IMR-90 (cell line): Measurements from ENCODE around the gene TBC1D16. TPM values are rescaled to one million over a fixed set of nuclear protein-coding genes. Genes with fewer than 3 reads are reported as not detected.

Source experiments
- ATAC-seq: fragments of 200-7000 bp; cut with Tn5 transposase; 2 replicates; pipeline ENCODE4 v1.9.1; 2020; ENCODE audit warnings: low read depth, mild to moderate bottlenecking, moderate library complexity
- BruUV-seq: library from RNA; stranded (reverse); fragments of 400-500 nt; replicated peaks from 2 replicates; lab custom pipeline; 2021; lab: Mats Ljungman, UMichigan
- CTCF ChIA-PET: fragments of 300-600 bp; formaldehyde crosslinking; extraction: SDS; loops from one replicate; lab custom pipeline; 2021; ENCODE audit warnings: antibody characterized with exemption; lab: Yijun Ruan, JAX
- POLR2A ChIA-PET: fragments of 300-600 bp; sonication (Branson Sonifier 250); formaldehyde crosslinking; loops from one replicate; lab custom pipeline; 2022; ENCODE audit warnings: antibody characterized with exemption; ENCODE audit not compliant: unreplicated experiment; lab: Charles Lee
- DNase-seq: peaks from one replicate; pipeline ENCODE4 v3.0.0; 2013
- H2AFZ ChIP-seq: replicated peaks from 2 replicates; pipeline ENCODE3; 2013; ENCODE audit warnings: low read length, mild to moderate bottlenecking; ENCODE audit not compliant: poor library complexity
- H2AK5ac ChIP-seq: 2 replicates; pipeline ENCODE4 v1.6.1; 2013; ENCODE audit warnings: low read depth, low read length, inconsistent platforms
- H2AK9ac ChIP-seq: replicated peaks from 2 replicates; pipeline ENCODE3; 2013; ENCODE audit warnings: mild to moderate bottlenecking, low read depth, low read length, moderate library complexity; ENCODE audit not compliant: poor library complexity
- H2BK120ac ChIP-seq: 2 replicates; pipeline ENCODE4 v1.6.1; 2013; ENCODE audit warnings: low read depth, low read length, inconsistent platforms
- H2BK15ac ChIP-seq: 3 replicates; pipeline ENCODE4 v1.6.1; 2013; ENCODE audit warnings: low read depth, low read length, inconsistent platforms
- H2BK20ac ChIP-seq: 2 replicates; pipeline ENCODE4 v1.6.1; 2013; ENCODE audit warnings: low read depth, mild to moderate bottlenecking, inconsistent platforms, low read length, moderate library complexity
- H2BK5ac ChIP-seq: 2 replicates; pipeline ENCODE4 v1.6.1; 2013; ENCODE audit warnings: mild to moderate bottlenecking, low read depth, low read length, inconsistent platforms; ENCODE audit not compliant: poor library complexity, severe bottlenecking
- H3K14ac ChIP-seq: replicated peaks from 2 replicates; pipeline ENCODE4 v1.6.1; 2013; ENCODE audit warnings: low read depth, low read length, inconsistent platforms
- H3K18ac ChIP-seq: 2 replicates; pipeline ENCODE4 v1.6.1; 2013; ENCODE audit warnings: low read depth, low read length, control low read depth
- H3K23ac ChIP-seq: 2 replicates; pipeline ENCODE4 v1.6.1; 2013; ENCODE audit warnings: low read depth, low read length, inconsistent platforms
- H3K27ac ChIP-seq: 2 replicates; pipeline ENCODE4 v1.5.1; 2013; ENCODE audit warnings: mild to moderate bottlenecking, control low read depth, low read length; ENCODE audit not compliant: insufficient read depth
- H3K27me3 ChIP-seq: 2 replicates; pipeline ENCODE4 v1.6.1; 2013; ENCODE audit warnings: low read length; ENCODE audit not compliant: control insufficient read depth, insufficient read depth
- H3K36me3 ChIP-seq: 2 replicates; pipeline ENCODE4 v1.6.1; 2013; ENCODE audit warnings: low read length, mixed read lengths; ENCODE audit not compliant: control insufficient read depth, insufficient read depth
- H3K4ac ChIP-seq: 2 replicates; pipeline ENCODE4 v1.6.1; 2013; ENCODE audit warnings: low read depth, low read length, inconsistent platforms
- H3K4me1 ChIP-seq: 2 replicates; pipeline ENCODE4 v1.6.1; 2013; ENCODE audit warnings: low read length, mixed read lengths; ENCODE audit not compliant: control insufficient read depth, insufficient read depth
- H3K4me2 ChIP-seq: 2 replicates; pipeline ENCODE4 v1.6.1; 2013; ENCODE audit warnings: low read depth, mild to moderate bottlenecking, control low read depth, low read length, moderate library complexity
- H3K4me3 ChIP-seq: 2 replicates; pipeline ENCODE4 v1.5.1; 2013; ENCODE audit warnings: low read depth, mild to moderate bottlenecking, control low read depth, low read length, moderate library complexity; ENCODE audit not compliant: insufficient read depth
- H3K56ac ChIP-seq: 2 replicates; pipeline ENCODE4 v1.6.1; 2013; ENCODE audit warnings: low read length, inconsistent platforms; ENCODE audit not compliant: insufficient read depth; ENCODE audit errors: extremely low read depth
- H3K79me1 ChIP-seq, 2 experiments: 2 replicates each; pipeline ENCODE4 v1.6.1; 2013; ENCODE audit warnings: low read length in 2 of 2, inconsistent platforms in 1 of 2, low read depth in 1 of 2
- H3K9ac ChIP-seq: 2 replicates; pipeline ENCODE4 v1.6.1; 2013; ENCODE audit warnings: low read depth, low read length, control low read depth
- H3K9me1 ChIP-seq: 2 replicates; pipeline ENCODE4 v1.6.1; 2013; ENCODE audit warnings: low read length, inconsistent platforms; ENCODE audit not compliant: insufficient read depth
- H3K9me3 ChIP-seq: 2 replicates; pipeline ENCODE4 v1.6.1; 2013; ENCODE audit warnings: low read length; ENCODE audit not compliant: control insufficient read depth, insufficient read depth
- H4K20me1 ChIP-seq: 2 replicates; pipeline ENCODE4 v1.6.1; 2013; ENCODE audit warnings: low read length, inconsistent platforms; ENCODE audit not compliant: insufficient read depth
- H4K5ac ChIP-seq: 2 replicates; pipeline ENCODE4 v1.6.1; 2013; ENCODE audit warnings: mild to moderate bottlenecking, low read depth, low read length, control low read depth
- H4K8ac ChIP-seq, 2 experiments: 2 replicates each; pipeline ENCODE4 v1.6.1; 2013; ENCODE audit warnings: low read depth in 2 of 2, low read length in 2 of 2, control low read depth in 1 of 2, inconsistent platforms in 1 of 2
- H4K91ac ChIP-seq: 2 replicates; pipeline ENCODE4 v1.6.1; 2013; ENCODE audit warnings: low read depth, low read length, inconsistent platforms; ENCODE audit not compliant: insufficient read depth
- BHLHE40 ChIP-seq: fragments of 150-350 bp; IDR thresholded peaks from 2 replicates; pipeline ENCODE4 v1.6.1; 2016; ENCODE audit warnings: mild to moderate bottlenecking, low read depth, low read length
- CHD1 ChIP-seq: IDR thresholded peaks from 2 replicates; pipeline ENCODE4 v1.6.1; 2012; ENCODE audit warnings: low read depth, low read length, improper control_type of control experiment
- MXI1 ChIP-seq: IDR thresholded peaks from 2 replicates; pipeline ENCODE4 v1.6.1; 2012; ENCODE audit warnings: low read depth, mild to moderate bottlenecking, low read length, moderate library complexity, borderline replicate concordance
- POLR2A ChIP-seq: IDR thresholded peaks from 2 replicates; pipeline ENCODE4 v1.6.1; 2012; ENCODE audit warnings: mild to moderate bottlenecking, low read depth, low read length
- RCOR1 ChIP-seq: IDR thresholded peaks from 2 replicates; pipeline ENCODE4 v1.6.1; 2012; ENCODE audit warnings: mild to moderate bottlenecking, low read length, improper control_type of control experiment; ENCODE audit not compliant: insufficient replicate concordance
- USF2 ChIP-seq: fragments of 150-350 bp; IDR thresholded peaks from 2 replicates; pipeline ENCODE4 v1.6.1; 2017; ENCODE audit warnings: mild to moderate bottlenecking, antibody characterized with exemption, low read length, low read depth
- WGBS, 2 experiments: methylation state at CpG; one replicate each; pipeline versions ENCODE4 v1.1.5 to v1.1.7; 2013; ENCODE audit warnings: missing lambda C conversion rate in 2 of 2; ENCODE audit not compliant: insufficient read length in 1 of 2; ENCODE audit errors: extremely low coverage in 2 of 2; 5-methylcytosine and 5-hydroxymethylcytosine counted together
- dilution Hi-C: fragments of 300-500 bp; cut with HindIII; formaldehyde crosslinking; loops from one replicate; pipeline ENCODE4 v1.14.3; 2018; ENCODE audit warnings: low sequenced_read_pairs; ENCODE audit not compliant: unreplicated experiment
- in situ Hi-C: fragments of 300-500 bp; cut with MboI; formaldehyde crosslinking; loops from 3 replicates; pipeline ENCODE4 v1.14.3; 2019; ENCODE audit warnings: low sequenced_read_pairs, inconsistent platforms, mixed read lengths
- intact Hi-C: fragments of 100-400 bp; cut with micrococcal nuclease; formaldehyde crosslinking; loops from 2 replicates; pipeline ENCODE4 v1.10.0; 2022
- polyA plus RNA-seq, 3 experiments: library from polyadenylated mRNA; depleted of rRNA; stranded (reverse); fragments of >200 nt; gene quantifications; 2 replicates each; pipeline ENCODE4 v1.2.3, GENCODE V29; 2012; ENCODE audit warnings: low replicate concordance in 1 of 3
- total RNA-seq: library from RNA; depleted of rRNA; stranded (reverse); fragments of >200 nt; gene quantifications from 2 replicates; pipeline ENCODE4 v1.2.3, GENCODE V29; 2012

TBC1D16 gene
- total and polyA plus RNA-seq, 2 of the 4 experiments (the other 2 are of a cell fraction) = 10.1 to 16.7 TPM

GRCh38 chr17:80049986-80050385, 14.3 kb upstream of the TBC1D16 start:
- Histone ChIP-seq H3K14ac (no peak overlapping the region), H4K20me1 (no peaks in the 10 kb centered on the region), H3K56ac (no peak overlapping the region), H4K8ac (no peak overlapping the region), H2BK20ac (no peak overlapping the region), H3K79me1 (no peaks in the 10 kb centered on the region), H2AFZ (no peak overlapping the region), H3K23ac (no peak overlapping the region), H3K4me1 (peaks cover 4% of the 10 kb centered on the region), H2BK120ac (no peak overlapping the region), H3K4me2 (no peak overlapping the region), H3K27me3 (no peaks in the 10 kb centered on the region), H2AK9ac (peak overlapping the region; percentile 16), H3K9me1 (no peaks in the 10 kb centered on the region), H3K9me3 (no peaks in the 10 kb centered on the region), H3K18ac (no peak overlapping the region), H3K27ac (no peak overlapping the region), H3K4me3 (no peak overlapping the region), H4K5ac (no peak overlapping the region), H2AK5ac (no peak overlapping the region), H2BK15ac (no peak overlapping the region), H3K36me3 (peaks cover 12% of the 10 kb centered on the region), H3K9ac (no peak overlapping the region), H2BK5ac (no peak overlapping the region), H4K91ac (no peak overlapping the region), H3K4ac (no peak overlapping the region)
- 92% methylated on average over 14 of the region's 21 CpGs; no CpG with 5 or more reads in 1 of the 2 experiments for WGBS, 2 experiments
- ChIA-PET POLR2A (no interaction called here), CTCF (interaction anchor here (1.4 kb wide), 1 partner anchor 33 kb away, joined by 4 read pairs; no protein-coding TSS in a partner anchor)
- no peak for TF ChIP-seq CHD1
- no peak for TF ChIP-seq POLR2A
- no peak for TF ChIP-seq MXI1
- TF ChIP-seq RCOR1 = no peak
- no peak for TF ChIP-seq BHLHE40
- no peak for TF ChIP-seq USF2
- dilution Hi-C loops = no loop called here
- no peak for ATAC-seq
- no TSS peak for BruUV-seq
- intact Hi-C loops = no loop called here
- in situ Hi-C loops = no loop called here
- DNase-seq = no peak
